Testis (tissue), 2 donors: ENCODE data around the gene CBFA2T3.
"Not testable (repeated sequence)": the region's sequence is repeated elsewhere in the genome, so short reads cannot be mapped to it uniquely, and the experiment has no call there.

Experiments used
- POLR2A ChIP-seq: fragments of 450-650 bp; IDR thresholded peaks from one replicate; pipeline ENCODE4 v1.6.1; 2017; ENCODE audit warnings: antibody characterized with exemption, mild to moderate bottlenecking, moderate library complexity
- TF ChIP-seq, protein P1 (sequence below), 3 experiments: fragments of 450-650 bp in 2 of 3; fragments of 200-600 bp in 1 of 3; sonication (generic) in 1 of 3; IDR thresholded peaks; one replicate each; pipeline ENCODE4 v1.5.1; 2016 to 2019; ENCODE audit warnings: antibody characterized with exemption in 3 of 3, mild to moderate bottlenecking in 2 of 3, moderate library complexity in 1 of 3

DNA sequence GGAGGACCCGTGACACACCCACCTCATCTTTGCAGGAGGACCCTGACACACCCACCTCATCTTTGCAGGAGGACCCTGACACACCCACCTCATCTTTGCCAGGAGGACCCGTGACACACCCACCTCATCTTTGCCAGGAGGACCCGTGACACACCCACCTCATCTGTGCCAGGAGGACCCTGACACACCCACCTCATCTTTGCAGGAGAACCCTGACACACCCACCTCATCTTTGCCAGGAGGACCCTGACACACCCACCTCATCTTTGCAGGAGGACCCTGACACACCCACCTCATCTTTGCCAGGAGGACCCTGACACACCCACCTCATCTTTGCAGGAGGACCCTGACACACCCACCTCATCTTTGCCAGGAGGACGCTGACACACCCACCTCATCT, 31.8 kb upstream of the CBFA2T3 start:
- TF ChIP-seq, protein P1, sequence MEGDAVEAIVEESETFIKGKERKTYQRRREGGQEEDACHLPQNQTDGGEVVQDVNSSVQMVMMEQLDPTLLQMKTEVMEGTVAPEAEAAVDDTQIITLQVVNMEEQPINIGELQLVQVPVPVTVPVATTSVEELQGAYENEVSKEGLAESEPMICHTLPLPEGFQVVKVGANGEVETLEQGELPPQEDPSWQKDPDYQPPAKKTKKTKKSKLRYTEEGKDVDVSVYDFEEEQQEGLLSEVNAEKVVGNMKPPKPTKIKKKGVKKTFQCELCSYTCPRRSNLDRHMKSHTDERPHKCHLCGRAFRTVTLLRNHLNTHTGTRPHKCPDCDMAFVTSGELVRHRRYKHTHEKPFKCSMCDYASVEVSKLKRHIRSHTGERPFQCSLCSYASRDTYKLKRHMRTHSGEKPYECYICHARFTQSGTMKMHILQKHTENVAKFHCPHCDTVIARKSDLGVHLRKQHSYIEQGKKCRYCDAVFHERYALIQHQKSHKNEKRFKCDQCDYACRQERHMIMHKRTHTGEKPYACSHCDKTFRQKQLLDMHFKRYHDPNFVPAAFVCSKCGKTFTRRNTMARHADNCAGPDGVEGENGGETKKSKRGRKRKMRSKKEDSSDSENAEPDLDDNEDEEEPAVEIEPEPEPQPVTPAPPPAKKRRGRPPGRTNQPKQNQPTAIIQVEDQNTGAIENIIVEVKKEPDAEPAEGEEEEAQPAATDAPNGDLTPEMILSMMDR (IDR thresholded peaks at IDR 0.05) = not testable (repeated sequence)
- not testable (repeated sequence) for TF ChIP-seq POLR2A
